Mesendoderm (in vitro differentiated cells): Measurements from ENCODE around the gene FTO.

Experiments
- DNase-seq: peaks from one replicate; pipeline ENCODE4 v3.0.0; 2013
- H2AK5ac ChIP-seq: 2 replicates; pipeline ENCODE4 v1.6.1; 2013; ENCODE audit warnings: low read length, inconsistent platforms
- H2BK120ac ChIP-seq: 2 replicates; pipeline ENCODE4 v1.6.1; 2013; ENCODE audit warnings: low read depth, mild to moderate bottlenecking, low read length, moderate library complexity, mixed read lengths
- H2BK15ac ChIP-seq: replicated peaks from 2 replicates; pipeline ENCODE4 v1.6.1; 2013; ENCODE audit warnings: low read depth, mild to moderate bottlenecking, moderate library complexity
- H2BK5ac ChIP-seq: 2 replicates; pipeline ENCODE4 v1.6.1; 2013; ENCODE audit warnings: low read length, inconsistent platforms
- H3K18ac ChIP-seq: 2 replicates; pipeline ENCODE4 v1.6.1; 2013; ENCODE audit warnings: mild to moderate bottlenecking, low read length, mixed read lengths
- H3K23ac ChIP-seq: one replicate; pipeline ENCODE4 v1.6.1; 2013; ENCODE audit warnings: low read length
- H3K27ac ChIP-seq: 2 replicates; pipeline ENCODE4 v1.5.1; 2013; ENCODE audit warnings: low read depth, mild to moderate bottlenecking, inconsistent platforms, low read length, moderate library complexity
- H3K27me3 ChIP-seq: 2 replicates; pipeline ENCODE4 v1.6.1; 2013; ENCODE audit warnings: low read length, control low read depth, mild to moderate bottlenecking, inconsistent platforms; ENCODE audit not compliant: insufficient read depth, poor library complexity
- H3K36me3 ChIP-seq: 2 replicates; pipeline ENCODE4 v1.6.1; 2013; ENCODE audit warnings: low read length, inconsistent platforms; ENCODE audit not compliant: control insufficient read depth, insufficient read depth
- H3K4ac ChIP-seq: one replicate; pipeline ENCODE4 v1.6.1; 2013; ENCODE audit warnings: low read depth, mild to moderate bottlenecking, low read length, moderate library complexity
- H3K4me1 ChIP-seq: 2 replicates; pipeline ENCODE4 v1.6.1; 2013; ENCODE audit warnings: low read depth, low read length, inconsistent platforms; ENCODE audit not compliant: control insufficient read depth
- H3K4me2 ChIP-seq: 2 replicates; pipeline ENCODE4 v1.6.1; 2013; ENCODE audit warnings: low read length
- H3K4me3 ChIP-seq: 2 replicates; pipeline ENCODE4 v1.5.1; 2013; ENCODE audit warnings: mild to moderate bottlenecking, low read length
- H3K56ac ChIP-seq: one replicate; pipeline ENCODE4 v1.6.1; 2013; ENCODE audit warnings: low read length
- H3K79me1 ChIP-seq: 2 replicates; pipeline ENCODE4 v1.6.1; 2013; ENCODE audit warnings: low read length, inconsistent platforms
- H3K79me2 ChIP-seq: 2 replicates; pipeline ENCODE4 v1.6.1; 2013; ENCODE audit warnings: mild to moderate bottlenecking, low read length; ENCODE audit not compliant: control insufficient read depth, insufficient read depth
- H3K9ac ChIP-seq: 2 replicates; pipeline ENCODE4 v1.6.1; 2013; ENCODE audit warnings: low read length, inconsistent platforms
- H4K5ac ChIP-seq: one replicate; pipeline ENCODE4 v1.6.1; 2013; ENCODE audit warnings: low read length
- H4K8ac ChIP-seq: one replicate; pipeline ENCODE4 v1.6.1; 2013; ENCODE audit warnings: low read depth, mild to moderate bottlenecking, control low read depth, low read length, moderate library complexity
- whole genome bisulfite sequencing: extraction: QIAGEN DNeasy Blood & Tissue Kit; methylation state at CpG from one replicate; pipeline ENCODE4 v1.1.7; 2013; ENCODE audit warnings: low lambda C conversion rate, missing lambda C conversion rate; ENCODE audit not compliant: insufficient coverage; ENCODE audit errors: extremely low coverage; 5-methylcytosine and 5-hydroxymethylcytosine counted together

Gene FTO

DNA sequence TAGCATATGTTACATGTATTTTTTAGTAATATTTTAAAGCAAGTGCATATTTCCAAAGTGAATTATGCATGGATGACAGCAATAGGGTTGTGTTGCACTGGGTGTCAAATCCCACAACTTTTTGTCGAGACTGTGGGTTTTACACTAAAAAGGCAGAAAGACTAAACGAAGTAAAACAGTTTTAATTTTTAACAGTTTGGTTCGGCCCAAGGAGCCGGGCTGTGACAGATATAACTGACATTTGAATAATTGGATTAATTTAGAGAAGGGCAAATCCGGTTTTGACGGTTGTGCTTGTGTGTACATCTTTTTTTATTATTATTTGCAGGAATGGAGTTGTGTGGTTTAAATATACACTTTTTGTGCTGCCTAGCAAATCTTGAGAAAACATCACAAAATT, 263.6 kb downstream of the FTO start:
- no peak overlapping the region for H2BK120ac ChIP-seq
- no peak overlapping the region for H3K4me3 ChIP-seq
- no peak overlapping the region for H3K4me2 ChIP-seq
- DNase-seq = no peak
- H2AK5ac ChIP-seq = no peak overlapping the region
- no peak overlapping the region for H4K8ac ChIP-seq
- no peak overlapping the region for H3K27ac ChIP-seq
- H3K23ac ChIP-seq = no peak overlapping the region
- no peak overlapping the region for H3K9ac ChIP-seq
- no peak overlapping the region for H3K18ac ChIP-seq
- H3K27me3 ChIP-seq = no peaks in the 10 kb centered on the region
- peaks cover 4% of the 10 kb centered on the region for H3K4me1 ChIP-seq
- H2BK5ac ChIP-seq = no peak overlapping the region
- no peaks in the 10 kb centered on the region for H3K36me3 ChIP-seq
- no peaks in the 10 kb centered on the region for H3K79me1 ChIP-seq
- H3K4ac ChIP-seq = no peak overlapping the region
- WGBS = no CpG with 5 or more reads among the region's 6 CpGs
- no peaks in the 10 kb centered on the region for H3K79me2 ChIP-seq
- H3K56ac ChIP-seq = no peak overlapping the region
- H4K5ac ChIP-seq = no peak overlapping the region
- no peak overlapping the region for H2BK15ac ChIP-seq

- Histone ChIP-seq H2BK15ac (no peak overlapping the region), H3K4me2 (no peak overlapping the region), H3K4me1 (peaks cover 4% of the 10 kb centered on the region), H3K36me3 (no peaks in the 10 kb centered on the region), H3K4me3 (no peak overlapping the region), H3K79me2 (no peaks in the 10 kb centered on the region), H3K23ac (no peak overlapping the region), H4K8ac (no peak overlapping the region), H2AK5ac (no peak overlapping the region), H2BK120ac (no peak overlapping the region), H3K27me3 (no peaks in the 10 kb centered on the region), H3K27ac (no peak overlapping the region), H3K9ac (no peak overlapping the region), H3K79me1 (no peaks in the 10 kb centered on the region), H4K5ac (no peak overlapping the region), H3K18ac (no peak overlapping the region), H3K4ac (no peak overlapping the region), H3K56ac (no peak overlapping the region), H2BK5ac (no peak overlapping the region)
- DNase-seq = peak; percentile 8
- no CpG with 5 or more reads among the region's 2 CpGs for WGBS
Observed at GRCh38 chr16:53968454-53968853, 264.5 kb downstream of the FTO start.

DNA sequence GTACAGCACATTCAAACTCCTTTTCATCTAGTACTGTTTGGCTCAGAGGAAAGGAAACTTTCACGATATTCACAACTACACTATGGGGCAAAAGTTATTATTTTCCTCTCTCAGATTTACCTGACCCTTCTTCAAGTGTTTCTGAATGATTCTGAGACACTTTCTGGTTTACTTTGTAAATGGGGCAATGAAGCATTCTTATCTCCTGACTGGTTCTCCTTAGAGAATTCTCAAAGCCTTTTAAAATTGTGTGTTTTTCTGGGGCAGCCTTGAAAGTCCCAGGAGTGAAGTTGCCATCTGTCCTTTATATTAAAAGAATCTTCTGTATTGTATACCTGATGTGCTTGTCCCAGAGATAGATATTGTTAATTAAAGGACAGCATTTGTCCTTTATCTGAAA, 264.9 kb downstream of the FTO start:
- H3K27me3 ChIP-seq = no peaks in the 10 kb centered on the region
- H3K4me3 ChIP-seq = no peak overlapping the region
- no peak overlapping the region for H3K4me2 ChIP-seq
- H3K18ac ChIP-seq = no peak overlapping the region
- no peak overlapping the region for H4K8ac ChIP-seq
- H2BK5ac ChIP-seq = no peak overlapping the region
- WGBS = no CpG with 5 or more reads among the region's 1 CpG
- no peak overlapping the region for H2BK15ac ChIP-seq
- no peak overlapping the region for H3K23ac ChIP-seq
- H2AK5ac ChIP-seq = no peak overlapping the region
- no peak overlapping the region for H4K5ac ChIP-seq
- no peak overlapping the region for H3K9ac ChIP-seq
- H3K79me1 ChIP-seq = no peaks in the 10 kb centered on the region
- DNase-seq = no peak
- no peak overlapping the region for H3K56ac ChIP-seq
- H3K79me2 ChIP-seq = no peaks in the 10 kb centered on the region
- H3K4ac ChIP-seq = no peak overlapping the region
- no peak overlapping the region for H3K27ac ChIP-seq
- no peak overlapping the region for H2BK120ac ChIP-seq
- H3K36me3 ChIP-seq = no peaks in the 10 kb centered on the region
- H3K4me1 ChIP-seq = peaks cover 4% of the 10 kb centered on the region

DNA sequence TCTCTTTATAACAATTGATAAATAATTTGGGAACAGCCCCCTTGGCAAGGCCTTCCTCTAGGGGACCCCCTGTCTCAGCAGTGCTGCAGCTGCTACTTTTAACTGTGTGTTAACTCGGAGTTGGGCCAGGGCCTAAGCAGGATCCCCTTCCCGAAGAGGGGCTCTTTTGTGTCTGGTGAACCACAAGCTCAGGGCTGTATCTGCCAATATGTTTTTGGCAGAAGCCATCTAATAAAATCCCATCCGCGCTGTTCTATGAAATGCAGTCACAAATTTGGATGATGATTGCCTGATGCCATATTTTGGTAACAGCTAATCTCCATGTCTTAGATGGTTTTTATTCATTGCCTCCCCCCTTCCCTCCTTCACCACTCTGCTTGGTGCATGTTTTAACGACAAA, 267.7 kb downstream of the FTO start:
- Histone ChIP-seq H2AK5ac (no peak overlapping the region), H2BK5ac (no peak overlapping the region), H3K79me2 (no peaks in the 10 kb centered on the region), H2BK15ac (no peak overlapping the region), H3K4ac (no peak overlapping the region), H3K79me1 (no peaks in the 10 kb centered on the region), H3K9ac (no peak overlapping the region), H3K4me2 (no peak overlapping the region), H3K4me3 (no peak overlapping the region), H3K36me3 (no peaks in the 10 kb centered on the region), H3K27ac (no peak overlapping the region), H3K23ac (no peak overlapping the region), H4K8ac (no peak overlapping the region), H3K27me3 (no peaks in the 10 kb centered on the region), H3K4me1 (peaks cover 4% of the 10 kb centered on the region), H3K56ac (no peak overlapping the region), H3K18ac (no peak overlapping the region), H4K5ac (no peak overlapping the region), H2BK120ac (no peak overlapping the region)
- WGBS = no CpG with 5 or more reads among the region's 5 CpGs
- DNase-seq = no peak

GRCh38 chr16:53973021-53973420, 269.1 kb downstream of the FTO start:
- Histone ChIP-seq H3K4ac (no peak overlapping the region), H3K27me3 (no peaks in the 10 kb centered on the region), H3K4me2 (no peak overlapping the region), H2BK15ac (no peak overlapping the region), H3K18ac (no peak overlapping the region), H3K4me3 (no peak overlapping the region), H4K5ac (no peak overlapping the region), H3K4me1 (peaks cover 4% of the 10 kb centered on the region), H3K56ac (no peak overlapping the region), H2AK5ac (no peak overlapping the region), H3K9ac (no peak overlapping the region), H3K79me2 (no peaks in the 10 kb centered on the region), H4K8ac (no peak overlapping the region), H2BK120ac (no peak overlapping the region), H3K79me1 (no peaks in the 10 kb centered on the region), H3K23ac (no peak overlapping the region), H3K27ac (no peak overlapping the region), H2BK5ac (no peak overlapping the region), H3K36me3 (no peaks in the 10 kb centered on the region)
- no CpG with 5 or more reads among the region's 4 CpGs for WGBS
- DNase-seq = peak; percentile 3

DNA sequence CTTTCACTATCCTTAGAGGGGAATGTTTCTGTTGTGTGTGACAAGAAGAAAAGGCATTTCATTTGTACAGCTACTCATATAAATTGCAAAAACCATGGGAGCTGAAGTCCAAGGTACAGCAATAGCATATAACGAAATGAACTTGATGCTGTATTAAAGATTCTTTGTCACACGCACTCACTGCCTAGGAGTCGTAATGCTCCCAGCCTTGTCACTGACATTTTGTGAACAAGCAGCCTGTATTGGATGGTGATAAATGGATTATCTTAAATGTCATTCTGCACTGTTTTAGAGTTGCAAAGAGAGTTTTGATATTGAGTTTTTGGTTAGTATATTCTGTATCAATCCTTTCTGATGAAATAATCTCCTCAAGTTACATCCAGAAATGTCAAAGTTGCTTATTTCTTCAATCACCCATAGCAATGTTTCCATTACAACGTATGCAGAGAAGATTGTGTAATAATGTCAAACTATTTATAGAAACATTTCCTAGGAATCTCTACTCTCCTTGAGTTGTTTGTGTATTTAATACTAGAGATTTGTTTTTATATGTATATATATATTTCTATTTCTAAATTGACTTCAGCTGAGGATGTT, 270.6 kb downstream of the FTO start:
- WGBS = no CpG with 5 or more reads among the region's 4 CpGs
- no peak overlapping the region for H3K4me2 ChIP-seq
- H4K8ac ChIP-seq = no peak overlapping the region

More for the DNA sequence above, 270.6 kb downstream of the FTO start:
- no peaks in the 10 kb centered on the region for H3K79me2 ChIP-seq
- H3K4me3 ChIP-seq = no peak overlapping the region
- no peak for DNase-seq
- no peak overlapping the region for H2BK5ac ChIP-seq
- H3K27ac ChIP-seq = no peak overlapping the region
- no peak overlapping the region for H4K5ac ChIP-seq
- H2BK120ac ChIP-seq = no peak overlapping the region
- H3K36me3 ChIP-seq = no peaks in the 10 kb centered on the region
- no peak overlapping the region for H2BK15ac ChIP-seq
- H3K56ac ChIP-seq = no peak overlapping the region
- H3K9ac ChIP-seq = no peak overlapping the region
- H3K23ac ChIP-seq = no peak overlapping the region
- H3K79me1 ChIP-seq = no peaks in the 10 kb centered on the region
- H3K4me1 ChIP-seq = no peaks in the 10 kb centered on the region
- H3K27me3 ChIP-seq = no peaks in the 10 kb centered on the region
- H2AK5ac ChIP-seq = no peak overlapping the region
- no peak overlapping the region for H3K18ac ChIP-seq
- no peak overlapping the region for H3K4ac ChIP-seq
